Coronary artery (tissue), 2 donors: ENCODE measurements around the gene OR51F2.
"Not testable (repeated sequence)": the region's sequence is repeated elsewhere in the genome, so short reads cannot be mapped to it uniquely, and the experiment has no call there.

Experiments used
- DNase-seq: peaks from one replicate; pipeline ENCODE4 v3.0.0-alpha.2; 2017; ENCODE audit warnings: low spot score
- H3K27ac ChIP-seq, 2 donors: fragments of 200-600 bp; sonication (generic); one replicate each; pipeline ENCODE4 v1.5.1; 2016 to 2019
- H3K4me3 ChIP-seq: fragments of 200-600 bp; sonication (generic); 2 replicates; pipeline ENCODE4 v1.5.1; 2016; ENCODE audit warnings: mild to moderate bottlenecking, moderate library complexity
- TF ChIP-seq, protein P1 (sequence below): fragments of 200-600 bp; sonication (generic); IDR thresholded peaks from one replicate; pipeline ENCODE4 v1.5.1; 2019; ENCODE audit warnings: antibody characterized with exemption

Gene OR51F2, protein sequence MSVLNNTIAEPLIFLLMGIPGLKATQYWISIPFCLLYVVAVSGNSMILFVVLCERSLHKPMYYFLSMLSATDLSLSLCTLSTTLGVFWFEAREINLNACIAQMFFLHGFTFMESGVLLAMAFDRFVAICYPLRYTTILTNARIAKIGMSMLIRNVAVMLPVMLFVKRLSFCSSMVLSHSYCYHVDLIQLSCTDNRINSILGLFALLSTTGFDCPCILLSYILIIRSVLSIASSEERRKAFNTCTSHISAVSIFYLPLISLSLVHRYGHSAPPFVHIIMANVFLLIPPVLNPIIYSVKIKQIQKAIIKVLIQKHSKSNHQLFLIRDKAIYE

DNA sequence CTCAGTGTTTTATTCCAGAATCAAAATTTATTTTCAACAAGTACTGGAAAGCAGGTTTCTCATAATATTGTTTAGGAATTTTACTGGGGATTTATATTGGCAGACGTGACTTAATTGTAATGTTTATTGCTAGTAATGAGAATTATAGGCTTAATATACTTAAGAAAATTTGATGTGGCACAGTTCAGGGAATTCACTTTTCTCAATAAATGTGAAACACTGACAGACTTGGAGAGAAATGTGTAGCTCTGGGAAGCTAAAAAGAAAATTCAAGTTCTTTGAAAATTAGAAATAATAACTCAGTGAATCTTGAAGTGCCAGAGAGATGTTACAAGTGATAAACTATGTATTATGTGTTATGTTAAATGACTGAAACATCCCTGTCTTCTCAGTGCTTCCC is at the start of gene OR51F2:
OR51F2 (plus strand) TSS at position 301 of the 400 bp plus-strand sequence. CDS start 101 bp downstream, outside the sequence.
- DNase-seq: no peak
- H3K27ac ChIP-seq: no peak within 1 kb of the TSS
- no peak within 1 kb of the TSS for H3K4me3 ChIP-seq
- TF ChIP-seq, protein P1, sequence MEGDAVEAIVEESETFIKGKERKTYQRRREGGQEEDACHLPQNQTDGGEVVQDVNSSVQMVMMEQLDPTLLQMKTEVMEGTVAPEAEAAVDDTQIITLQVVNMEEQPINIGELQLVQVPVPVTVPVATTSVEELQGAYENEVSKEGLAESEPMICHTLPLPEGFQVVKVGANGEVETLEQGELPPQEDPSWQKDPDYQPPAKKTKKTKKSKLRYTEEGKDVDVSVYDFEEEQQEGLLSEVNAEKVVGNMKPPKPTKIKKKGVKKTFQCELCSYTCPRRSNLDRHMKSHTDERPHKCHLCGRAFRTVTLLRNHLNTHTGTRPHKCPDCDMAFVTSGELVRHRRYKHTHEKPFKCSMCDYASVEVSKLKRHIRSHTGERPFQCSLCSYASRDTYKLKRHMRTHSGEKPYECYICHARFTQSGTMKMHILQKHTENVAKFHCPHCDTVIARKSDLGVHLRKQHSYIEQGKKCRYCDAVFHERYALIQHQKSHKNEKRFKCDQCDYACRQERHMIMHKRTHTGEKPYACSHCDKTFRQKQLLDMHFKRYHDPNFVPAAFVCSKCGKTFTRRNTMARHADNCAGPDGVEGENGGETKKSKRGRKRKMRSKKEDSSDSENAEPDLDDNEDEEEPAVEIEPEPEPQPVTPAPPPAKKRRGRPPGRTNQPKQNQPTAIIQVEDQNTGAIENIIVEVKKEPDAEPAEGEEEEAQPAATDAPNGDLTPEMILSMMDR: no peak

DNA sequence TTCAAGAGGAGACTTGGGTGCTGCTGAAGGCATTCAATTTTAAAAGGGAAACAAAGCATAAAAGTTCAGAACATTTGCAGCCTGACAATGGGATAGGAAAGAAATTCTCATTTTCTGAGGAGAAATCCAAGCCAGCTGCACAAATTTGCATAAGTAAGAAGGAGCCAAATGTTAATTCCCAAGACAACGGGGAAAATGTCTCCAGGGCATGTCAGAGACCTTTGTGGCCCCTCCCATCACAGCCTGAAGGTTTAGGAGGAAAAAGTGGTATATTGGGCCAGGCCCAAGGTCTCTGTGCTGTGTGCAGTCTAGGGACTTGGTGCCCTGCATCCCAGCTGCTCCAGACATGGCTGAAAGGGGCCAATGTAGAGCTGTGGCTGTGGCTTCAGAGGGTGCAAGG is 38.7 kb upstream of the OR51F2 start:
- Histone ChIP-seq H3K4me3 (no peak overlapping the region), H3K27ac (no peak overlapping the region)
- DNase-seq: no peak
- TF ChIP-seq, protein P1: no peak

DNA sequence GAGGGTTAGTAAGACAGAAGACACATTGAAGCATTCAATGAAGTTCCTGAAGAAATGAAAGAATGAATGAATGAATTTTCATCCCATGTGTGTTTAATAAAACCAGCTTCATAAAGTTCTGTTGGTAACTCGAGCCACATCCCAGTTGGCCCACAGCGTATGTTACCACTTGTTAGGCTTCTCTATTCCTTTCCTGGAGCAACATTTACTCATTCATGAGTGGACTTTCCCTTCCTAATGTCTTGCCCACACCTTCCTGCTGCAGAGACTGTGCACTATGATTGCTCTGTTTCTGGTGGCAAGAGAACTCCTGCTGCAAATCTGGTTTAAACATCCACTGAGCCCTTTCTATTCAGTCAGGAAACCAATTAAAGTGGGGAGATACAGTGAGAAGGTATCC is 23.9 kb upstream of the OR51F2 start:
- DNase-seq: no peak
- no peak overlapping the region for H3K4me3 ChIP-seq
- no peak overlapping the region for H3K27ac ChIP-seq
- TF ChIP-seq, protein P1: no peak

DNA sequence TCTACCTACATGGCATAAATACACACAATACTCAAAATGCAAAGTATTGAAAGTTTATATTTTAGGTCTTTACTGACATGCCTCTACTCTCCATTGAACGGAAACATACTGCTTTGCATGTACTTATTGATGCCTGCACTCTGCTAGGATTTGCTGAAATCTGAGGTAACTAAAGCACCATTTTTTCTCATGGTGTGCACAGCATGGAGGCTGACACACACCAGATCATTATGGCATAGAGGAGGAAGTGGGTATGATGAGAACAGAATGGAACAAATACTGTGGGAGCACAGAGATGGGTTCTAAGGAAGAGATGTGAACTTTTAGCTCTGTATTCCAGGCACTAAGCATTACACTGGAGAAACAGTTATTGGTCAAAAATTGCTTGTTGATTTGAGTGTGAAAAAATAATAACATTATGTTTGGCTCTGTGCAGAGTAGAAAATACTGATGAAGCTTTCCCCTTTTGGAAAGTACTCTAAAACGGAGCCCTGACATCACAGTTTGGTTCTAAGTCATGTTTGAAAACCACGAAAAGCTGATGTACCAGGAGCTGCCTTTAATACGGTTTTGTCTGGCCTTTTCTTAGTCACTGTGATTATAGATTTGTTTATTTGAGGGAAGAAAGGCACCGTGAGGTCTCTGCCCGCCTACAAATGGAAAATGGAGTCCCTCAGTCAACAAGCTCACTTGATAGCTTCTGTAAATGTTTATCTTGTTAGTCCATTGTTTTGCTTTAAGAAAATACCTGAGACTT is 22.5 kb upstream of the OR51F2 start:
- TF ChIP-seq, protein P1: no peak
- Histone ChIP-seq H3K4me3 (no peak overlapping the region), H3K27ac (no peak overlapping the region)
- no peak for DNase-seq

DNA sequence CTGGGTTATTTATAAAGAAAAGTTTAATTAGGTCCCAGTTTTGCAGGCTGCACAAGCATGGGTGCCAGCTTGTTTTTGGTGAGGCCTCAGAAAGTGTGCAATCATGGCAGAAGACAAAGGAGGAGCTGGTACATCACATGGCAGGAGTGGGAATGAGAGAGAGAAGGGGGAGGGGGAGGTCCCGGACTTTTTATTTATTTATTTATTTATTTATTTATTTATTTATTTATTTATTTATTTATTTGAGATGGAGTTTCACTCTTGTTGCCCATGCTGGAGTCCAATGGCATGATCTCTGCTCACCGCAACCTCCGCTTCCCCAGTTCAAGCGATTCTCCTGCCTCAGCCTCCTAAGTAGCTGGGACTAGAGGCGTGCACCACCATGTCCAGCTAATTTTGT is 19.8 kb upstream of the OR51F2 start:
- not testable (repeated sequence) for H3K4me3 ChIP-seq, DNase-seq, H3K27ac ChIP-seq

DNA sequence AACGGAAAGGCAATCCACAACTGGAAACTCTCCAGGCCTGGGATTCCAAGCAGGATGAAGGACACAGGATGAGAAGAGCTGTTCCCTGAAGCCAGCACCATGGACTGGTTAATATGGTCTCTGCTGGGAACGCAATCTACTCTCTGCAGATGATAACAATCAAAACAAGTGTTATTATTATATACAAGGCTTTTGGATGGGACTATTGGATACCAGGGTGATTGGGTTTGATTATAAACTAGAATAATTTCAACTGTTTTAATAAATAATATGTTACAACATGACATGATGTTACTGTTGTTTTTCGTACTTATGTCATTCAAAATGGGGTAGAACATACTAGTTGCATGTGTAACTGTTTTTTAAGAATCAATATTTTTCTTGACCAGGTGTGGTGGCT is 16.8 kb upstream of the OR51F2 start, which contains the start of gene OR52R1:
OR52R1 (minus strand) TSS at position 101 of the 400 bp plus-strand sequence; CDS start at position 101, 0 bp downstream.
- no peak for DNase-seq
- no peak within 1 kb of the TSS for H3K27ac ChIP-seq
- H3K4me3 ChIP-seq: no peak within 1 kb of the TSS
- TF ChIP-seq, protein P1: no peak

DNA sequence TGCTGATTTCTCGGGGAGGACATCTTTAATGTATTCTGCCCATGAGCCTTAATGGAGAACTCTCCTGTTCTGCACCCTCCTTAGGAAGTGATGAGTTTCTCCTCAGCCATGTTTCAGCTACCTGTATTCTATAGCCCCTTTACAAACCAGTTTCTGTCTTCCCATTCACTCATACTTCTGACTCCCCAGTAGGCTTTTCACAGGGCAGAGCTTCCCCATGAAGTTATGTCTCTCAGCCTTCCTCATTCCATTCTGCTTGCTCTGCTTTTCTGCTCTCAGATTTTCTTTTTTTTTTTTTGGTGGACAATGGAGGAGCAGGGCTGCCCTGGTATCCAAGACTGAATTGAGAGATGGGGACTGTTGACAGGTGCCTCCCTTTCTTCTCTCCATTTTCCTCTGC is 12.6 kb upstream of the OR51F2 start:
- H3K4me3 ChIP-seq: no peak overlapping the region
- TF ChIP-seq, protein P1: no peak
- no peak overlapping the region for H3K27ac ChIP-seq
- no peak for DNase-seq
